CD4-positive, alpha-beta T cell treated with Interleukin-1 beta for 1 hour (primary cell): ENCODE results near the gene TDRD10.
A peak's percentile ranks its signal among the peaks of the same experiment; 100 is the strongest.
"Not testable (repeated sequence)": the region's sequence is repeated elsewhere in the genome, so short reads cannot be mapped to it uniquely, and the experiment has no call there.

Experiments used
- DNase-seq, 2 donors: peaks; one replicate each; pipeline ENCODE4 v3.0.0-alpha.2; 2020 to 2022

The TDRD10 gene

DNA sequence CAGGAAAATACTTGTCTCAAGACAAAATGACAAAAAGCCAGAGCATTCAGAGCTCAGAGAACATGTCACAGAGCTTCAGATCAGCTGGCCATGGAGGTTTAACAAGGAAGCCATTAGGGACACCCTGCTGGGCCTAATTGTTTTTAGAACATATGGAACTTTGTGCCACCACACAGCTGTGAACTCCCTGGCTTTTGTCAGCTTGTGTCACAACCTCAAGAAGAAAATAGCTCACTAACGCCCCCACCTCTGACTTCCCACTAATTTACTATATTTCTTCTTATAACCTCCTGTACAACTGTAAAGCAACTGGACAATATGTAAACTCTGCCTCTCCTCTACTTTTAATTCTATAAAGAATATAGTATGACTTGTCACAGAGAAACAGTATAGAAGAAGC, 21.0 kb upstream of the TDRD10 start:
- DNase-seq, result no peak

DNA sequence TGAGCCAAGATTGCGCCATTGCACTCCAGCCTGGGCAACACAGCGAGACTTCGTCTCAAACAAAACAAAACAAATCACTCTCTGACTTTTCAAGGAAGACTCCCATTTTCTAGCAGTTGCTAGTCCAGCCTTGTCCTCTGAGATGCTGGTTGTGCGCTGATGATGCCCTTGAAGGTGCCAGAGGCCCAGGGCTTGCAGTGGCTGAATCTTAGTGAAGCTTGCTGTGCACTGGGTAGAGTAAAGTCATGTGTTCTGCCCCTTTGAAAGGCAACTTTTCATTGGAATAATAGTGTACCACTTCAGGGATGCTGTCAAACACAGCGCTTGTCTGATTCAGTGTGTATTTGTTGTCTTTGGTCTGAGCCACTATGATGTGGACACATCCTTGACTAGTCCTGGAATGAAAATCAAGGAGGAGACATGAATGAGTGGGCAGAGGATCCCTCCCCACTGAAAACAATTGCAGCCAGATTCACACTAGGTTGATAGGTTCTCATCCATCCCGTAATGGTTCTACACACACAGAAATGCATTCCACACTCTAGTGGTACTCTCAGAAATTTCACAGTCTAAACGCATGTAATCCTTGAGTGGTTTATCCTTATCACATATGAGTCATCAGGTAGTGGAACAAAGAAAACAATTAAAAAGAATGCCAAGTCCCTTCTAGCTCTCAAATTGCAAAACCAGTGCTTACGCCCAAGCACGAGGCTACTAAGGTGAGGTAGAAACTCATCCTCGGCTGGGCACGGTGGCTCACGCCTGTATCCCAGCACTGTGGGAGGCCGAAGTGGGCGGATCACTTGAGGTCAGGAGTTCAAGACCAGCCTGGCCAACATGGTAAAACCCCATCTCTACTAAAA, 17.8 kb upstream of the TDRD10 start:
- no peak for DNase-seq

DNA sequence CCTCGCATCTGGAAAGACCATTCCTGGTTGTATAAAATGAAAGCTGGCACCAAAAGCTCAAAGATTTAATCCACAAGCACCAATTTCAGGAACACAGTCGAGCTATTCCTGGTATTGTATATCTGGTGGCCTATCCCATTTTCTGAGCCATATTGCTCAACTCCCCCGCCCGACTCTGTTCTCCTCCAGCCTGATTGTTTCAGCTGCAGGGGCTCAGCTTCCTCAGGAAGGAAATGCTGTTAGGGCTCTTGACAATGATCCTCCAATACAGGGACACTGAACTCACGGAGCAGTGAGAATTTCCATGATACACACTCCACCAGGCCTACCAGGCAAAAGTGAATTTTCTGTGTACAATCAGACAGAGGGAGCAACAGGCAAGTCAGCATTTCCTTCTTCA, 16.9 kb upstream of the TDRD10 start:
- DNase-seq, result no peak

DNA sequence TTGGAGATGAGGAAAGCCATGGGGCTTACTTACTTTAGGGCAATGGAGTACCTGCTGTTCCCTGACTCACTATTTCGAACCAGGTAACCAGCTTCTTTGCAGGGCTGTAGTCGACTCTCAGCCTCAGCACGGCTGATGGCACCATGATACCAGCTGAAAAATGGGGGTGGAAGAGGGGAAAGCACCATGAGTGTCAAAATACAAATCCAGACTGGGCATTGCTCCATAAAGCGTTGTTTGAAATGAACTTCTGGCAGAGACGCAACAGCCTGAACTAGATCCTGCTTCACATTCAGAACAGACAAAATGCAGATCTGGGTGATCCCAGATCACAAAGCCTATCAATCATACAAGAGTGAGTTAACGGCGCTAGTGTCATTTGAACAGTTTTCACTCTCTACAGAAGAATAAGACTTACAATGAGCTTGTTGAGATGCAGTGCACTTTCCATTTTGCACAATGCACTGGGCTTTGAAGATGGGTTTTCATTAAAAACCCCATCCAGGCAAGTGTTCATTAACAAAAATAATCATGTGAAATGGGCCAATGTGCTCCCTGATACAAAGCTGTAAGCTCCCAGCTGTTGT, 16.0 kb upstream of the TDRD10 start:
- DNase-seq, result no peak

DNA sequence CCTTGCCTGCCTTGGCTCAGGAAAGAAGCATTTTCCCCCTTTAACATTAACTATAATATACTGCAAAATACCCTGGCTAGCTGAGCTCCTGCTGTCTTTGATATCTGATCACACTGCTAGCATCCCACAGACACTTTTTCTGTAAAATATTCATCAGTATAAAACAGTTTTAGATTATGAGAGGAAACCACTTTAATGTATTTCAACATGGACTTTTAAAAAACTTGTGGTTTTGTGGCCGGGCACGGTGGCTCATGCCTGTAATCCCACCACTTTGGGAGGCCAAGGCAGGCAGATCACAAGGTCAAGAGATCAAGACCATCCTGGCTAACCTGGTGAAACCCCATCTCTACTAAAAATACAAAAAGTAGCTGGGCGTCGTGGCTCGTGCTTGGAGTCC, 15.3 kb upstream of the TDRD10 start:
- not testable (repeated sequence) for DNase-seq

DNA sequence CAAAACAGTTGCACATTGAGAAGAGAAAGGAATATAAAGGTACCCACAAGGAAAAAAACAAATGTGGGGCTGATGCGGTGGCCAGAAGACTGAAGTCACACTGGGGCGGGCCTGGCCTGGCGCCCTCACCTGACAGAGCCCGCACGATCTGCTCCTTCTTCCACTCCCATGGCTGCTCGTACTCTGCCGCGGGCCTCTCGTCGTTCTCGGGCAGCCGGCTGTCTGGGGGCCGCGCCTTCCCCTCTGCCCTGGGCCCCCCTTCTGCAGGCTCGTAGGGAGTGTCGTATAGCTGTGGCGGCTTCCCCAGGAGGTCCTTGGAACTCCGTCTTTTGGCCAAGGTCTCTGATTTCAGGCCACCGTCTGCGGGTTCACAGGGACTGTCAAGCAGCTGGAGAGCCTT, 13.1 kb upstream of the TDRD10 start:
- no peak for DNase-seq

DNA sequence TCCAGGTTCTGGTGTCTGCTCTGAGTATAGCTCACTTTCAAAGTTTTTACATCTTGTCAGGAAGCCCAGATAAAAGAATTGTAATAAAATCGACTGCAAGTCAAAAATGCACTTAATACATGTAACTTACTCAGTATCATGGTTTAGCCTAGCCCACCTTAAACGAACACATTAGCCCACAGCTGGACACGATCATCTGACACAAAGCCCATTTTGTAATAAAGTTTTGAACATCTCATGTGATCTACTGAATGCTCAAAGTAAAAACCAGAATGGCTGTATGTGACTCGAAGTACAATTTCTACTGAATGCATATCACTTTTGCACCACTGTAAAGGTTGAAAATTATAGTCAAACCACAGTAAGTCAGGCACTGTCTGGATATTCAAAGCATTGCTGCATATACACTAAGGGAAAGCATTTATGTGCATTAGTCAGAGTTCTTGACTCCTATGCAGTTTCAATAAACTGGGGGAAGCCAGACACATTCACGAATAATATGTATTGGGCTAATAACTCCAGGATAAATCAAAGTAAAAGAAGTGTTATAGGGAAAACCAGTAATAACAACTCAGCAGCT, 12.2 kb upstream of the TDRD10 start:
- DNase-seq, result no peak

DNA sequence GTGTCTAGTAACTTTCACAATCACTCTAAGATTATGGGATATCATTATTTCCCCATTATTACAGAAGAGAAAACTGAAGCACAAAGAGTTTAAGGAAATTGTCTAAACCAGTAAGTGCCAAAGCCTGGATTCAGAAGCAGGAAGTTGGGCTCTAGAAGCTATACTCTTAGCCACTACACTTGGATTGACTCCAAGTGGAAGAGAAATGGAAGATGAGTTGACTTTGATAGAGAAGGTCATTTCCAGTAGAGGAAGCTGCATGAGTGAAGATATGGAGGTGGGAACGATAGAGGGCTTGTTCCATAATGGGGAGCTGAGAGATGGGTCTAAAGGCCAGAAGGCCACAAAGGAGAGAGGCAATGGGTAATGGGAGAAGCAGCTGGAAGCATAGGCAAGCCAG, 11.7 kb upstream of the TDRD10 start:
- no peak for DNase-seq

DNA sequence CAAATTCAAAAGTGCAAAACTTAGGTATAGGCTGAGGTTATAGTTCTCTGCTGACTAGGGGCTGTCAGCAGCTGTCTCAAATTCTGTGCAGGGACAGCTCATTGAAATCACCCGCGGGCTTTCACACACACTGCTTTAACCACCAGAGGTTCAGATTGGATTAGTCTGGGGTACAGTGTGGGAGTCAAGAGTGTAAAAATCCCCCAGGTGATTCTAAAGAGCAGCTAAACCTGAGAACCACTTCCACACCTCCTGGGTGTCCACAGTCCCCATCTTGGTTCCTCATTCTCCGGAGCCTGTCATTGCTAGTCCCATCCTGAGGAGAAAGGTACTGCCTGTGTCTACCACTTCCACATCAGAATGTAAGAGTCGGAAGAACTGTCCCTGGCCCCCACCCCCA, 9.9 kb upstream of the TDRD10 start:
- no peak for DNase-seq

DNA sequence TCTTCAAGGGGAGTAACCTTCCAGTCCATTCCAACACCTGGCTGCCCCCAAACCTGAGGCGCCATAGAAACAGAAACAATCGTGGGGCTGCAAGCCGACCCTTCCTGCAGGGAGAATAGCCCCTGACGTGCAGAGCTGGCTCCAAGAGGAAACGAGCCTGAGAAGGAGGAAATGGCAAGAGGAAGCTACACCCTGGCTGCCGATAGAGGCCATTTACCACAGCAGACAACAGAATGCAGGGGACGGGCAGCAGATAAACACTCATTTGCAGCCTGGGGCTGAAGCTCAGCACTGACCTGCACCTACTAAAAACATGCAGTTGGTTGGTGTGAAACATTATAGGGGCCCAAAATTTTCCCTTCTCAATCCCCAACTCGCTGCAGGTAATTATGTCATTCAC, 8.7 kb upstream of the TDRD10 start:
- DNase-seq, result peak; percentile 24 to 46

DNA sequence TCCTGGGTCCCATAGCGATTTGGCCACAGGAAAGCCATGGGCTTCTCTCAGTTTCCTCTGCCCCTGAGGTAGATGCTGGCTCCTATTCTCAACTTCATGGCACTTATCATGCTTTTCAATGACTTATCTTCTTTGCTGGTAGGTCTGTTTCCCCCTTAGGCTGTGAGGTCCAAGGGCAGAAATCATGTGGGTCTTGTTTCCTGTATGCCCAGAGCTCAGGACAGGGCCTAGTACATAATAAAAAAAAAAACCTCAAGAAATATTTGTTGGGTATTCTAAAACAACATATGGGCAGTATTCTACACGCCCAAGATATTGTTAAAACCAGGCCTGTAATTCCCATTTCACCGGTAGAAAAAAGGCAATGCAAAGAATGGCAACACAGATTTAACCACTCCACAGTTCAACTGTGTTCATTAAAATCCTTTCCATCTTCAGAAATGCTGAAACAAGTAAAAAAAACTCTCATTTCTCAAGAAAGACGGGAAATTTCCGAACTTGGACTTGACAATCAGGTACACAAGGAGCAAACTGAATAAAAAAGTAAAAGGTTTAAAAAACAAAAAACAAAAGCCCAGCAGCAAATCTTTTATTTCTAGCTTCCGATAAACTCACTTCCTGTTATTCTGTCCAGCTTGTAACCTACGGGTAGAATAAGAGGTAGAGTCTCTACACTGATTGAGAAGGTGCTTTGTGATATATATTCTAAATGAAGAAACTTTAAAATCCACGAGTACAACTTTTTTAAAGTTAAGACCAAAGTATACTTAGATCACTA, 6.3 kb upstream of the TDRD10 start:
- DNase-seq, result no peak

DNA sequence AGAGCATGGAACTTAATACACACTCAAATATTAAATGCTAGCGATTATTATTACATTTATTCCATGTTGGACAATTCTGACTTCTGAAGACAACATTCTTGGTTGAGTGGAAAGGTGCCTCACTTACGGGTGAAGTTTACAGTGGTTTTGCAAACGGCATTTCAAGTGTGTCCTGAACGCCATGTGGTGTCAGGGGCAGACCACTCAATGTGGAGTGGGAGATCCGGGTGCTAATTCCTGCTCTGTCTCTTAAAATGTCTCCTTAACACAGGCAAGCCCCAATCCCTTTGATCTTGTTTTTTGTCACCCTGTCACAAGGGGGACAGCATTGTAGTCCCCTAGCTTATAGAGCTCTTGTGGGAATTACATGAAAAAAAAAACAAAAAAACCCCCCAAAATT, 5.6 kb upstream of the TDRD10 start:
- no peak for DNase-seq

DNA sequence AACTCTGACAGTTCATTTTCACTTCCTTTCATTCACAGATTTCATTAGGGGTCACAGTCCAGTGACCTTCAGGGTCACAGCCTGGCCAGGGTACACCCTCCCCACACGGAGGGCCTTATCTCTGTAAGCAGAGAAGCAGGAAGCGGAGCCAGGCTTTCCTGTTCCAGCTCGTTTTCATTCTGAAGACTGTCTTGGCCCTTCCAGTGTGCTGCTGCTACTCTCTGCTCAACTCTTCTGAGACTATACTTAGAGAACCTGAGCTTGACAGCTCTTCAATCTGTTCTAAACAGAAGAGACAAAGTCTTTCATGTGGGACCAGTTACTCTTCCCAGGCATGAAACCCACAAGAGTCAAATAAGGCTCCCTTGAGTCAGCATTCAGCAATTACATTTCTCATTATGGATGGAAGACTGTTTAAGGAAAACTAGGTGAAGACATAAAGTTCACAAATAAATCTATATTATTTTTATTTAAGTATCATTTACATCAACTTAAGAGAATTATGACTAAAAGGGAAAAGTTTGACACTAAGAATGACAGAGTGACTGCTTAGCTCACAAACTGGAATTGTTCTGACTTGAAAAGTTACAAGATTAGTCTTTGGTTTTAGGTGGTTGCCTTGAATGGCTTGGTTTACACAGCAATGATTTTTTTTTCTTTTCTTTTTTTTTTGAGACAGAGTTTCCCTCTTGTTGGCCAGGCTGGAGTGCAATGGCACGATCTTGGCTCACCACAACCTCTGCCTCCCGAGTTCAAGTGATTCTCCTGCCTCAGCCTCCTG, 4.8 kb upstream of the TDRD10 start:
- DNase-seq, result no peak

DNA sequence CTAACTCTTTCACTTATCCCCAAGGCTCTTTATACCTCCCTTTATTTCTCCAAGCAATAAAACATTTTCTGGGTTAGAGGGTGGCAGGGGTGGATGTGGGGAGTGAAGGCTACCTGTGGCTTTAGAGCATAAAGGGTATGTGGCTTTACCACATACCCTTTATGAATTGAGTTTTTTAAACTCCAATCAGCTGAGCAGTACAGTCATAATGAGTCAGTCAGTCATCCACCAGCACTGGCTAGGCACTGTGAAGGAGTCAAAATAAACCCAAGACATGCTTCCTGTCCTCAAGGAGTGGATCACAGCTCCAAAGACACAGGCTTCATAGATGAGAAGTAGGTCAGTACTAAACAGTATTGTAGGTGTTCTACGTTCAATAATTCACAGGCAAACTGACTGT, 2.6 kb upstream of the TDRD10 start:
- DNase-seq, result no peak

DNA sequence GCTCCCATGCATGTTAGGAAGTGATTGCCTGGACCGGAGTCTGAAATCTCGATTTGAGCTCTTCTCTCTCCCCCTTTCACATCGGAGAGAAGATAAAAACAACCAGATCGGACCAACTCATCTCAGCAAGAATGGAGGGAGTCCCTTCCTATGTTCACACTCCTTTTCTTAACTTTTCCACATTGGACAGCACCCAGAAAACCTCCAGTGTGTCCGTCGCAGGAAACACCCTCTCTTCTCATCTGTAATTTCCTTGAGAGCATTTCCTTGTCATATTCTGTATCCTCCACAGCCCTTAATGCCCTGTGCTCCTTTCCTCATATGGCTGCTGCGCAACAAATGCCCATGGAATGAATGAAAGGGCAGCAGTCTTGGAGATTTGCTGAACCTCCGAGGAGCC, 1.5 kb upstream of the TDRD10 start:
- DNase-seq, result no peak

DNA sequence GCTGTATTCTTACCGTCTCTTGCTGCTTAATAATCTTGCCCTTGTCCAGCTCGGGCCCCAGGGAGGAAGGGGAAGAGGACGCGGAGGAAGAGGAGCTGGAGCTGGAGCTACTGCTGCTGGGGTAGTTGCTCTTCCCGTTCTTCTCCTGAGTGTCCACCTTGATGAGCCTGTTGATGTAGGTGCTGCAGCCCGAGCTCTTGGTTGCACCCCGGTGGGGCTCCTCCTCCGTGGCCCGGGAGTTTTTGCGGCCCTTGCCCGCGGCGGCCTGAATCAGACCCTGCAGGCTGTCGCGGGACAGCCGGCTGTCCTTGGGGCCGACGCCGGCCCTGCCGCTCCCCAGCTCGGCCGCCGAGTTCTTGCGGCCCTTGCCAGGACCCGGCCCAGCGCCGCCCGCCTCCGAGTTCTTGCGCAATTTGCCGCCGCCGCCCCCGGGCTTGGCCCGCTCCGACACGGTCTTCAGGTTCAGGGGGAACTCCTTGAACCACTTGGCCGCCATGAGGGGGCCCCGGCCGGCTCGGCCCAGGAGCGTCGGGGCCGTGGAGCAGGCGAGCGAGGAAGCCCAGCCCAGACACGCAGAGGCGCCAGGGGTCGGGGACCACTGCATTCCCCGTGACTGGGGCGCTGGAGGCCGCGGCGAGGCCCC, 475 bp upstream of the TDRD10 start:
- no peak for DNase-seq

DNA sequence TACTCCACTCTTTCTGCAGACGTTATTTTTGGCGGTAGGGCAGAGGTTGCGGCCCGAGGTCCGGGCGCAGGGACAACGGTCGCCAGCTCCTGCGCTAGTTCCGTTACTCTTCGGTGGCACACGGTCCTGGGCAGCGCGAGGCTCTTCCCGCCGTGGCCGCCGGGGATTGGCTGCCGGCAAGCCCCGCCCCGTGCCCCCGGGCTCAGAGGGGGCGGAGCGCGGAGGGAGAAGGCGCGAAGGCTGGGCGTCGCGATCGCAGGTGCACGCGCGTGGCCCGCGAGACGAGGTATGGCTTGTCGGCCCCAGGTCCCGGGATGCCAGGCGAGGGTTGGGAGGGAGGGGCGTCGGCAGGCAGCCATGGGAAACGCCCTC, 711 bp downstream of the TDRD10 start:
- no peak for DNase-seq

DNA sequence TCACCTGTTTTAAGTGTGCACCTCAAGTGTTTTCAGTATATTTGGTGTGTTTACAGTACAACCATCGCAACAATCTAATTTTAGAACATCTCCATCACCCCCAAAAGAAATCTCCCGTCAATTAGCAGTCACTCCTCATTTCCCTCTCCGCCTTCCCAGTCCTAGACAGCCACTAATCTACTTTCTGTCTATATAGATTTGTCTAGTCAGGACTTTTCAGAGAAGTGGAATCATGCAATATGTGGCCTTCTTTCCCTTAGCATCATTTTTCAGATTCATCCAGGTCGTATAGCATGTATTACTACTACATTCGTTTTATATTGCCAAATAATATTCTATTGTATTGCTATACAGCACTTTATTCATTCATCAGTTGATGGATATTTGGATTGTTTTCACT, 1.9 kb downstream of the TDRD10 start:
- DNase-seq, result no peak

DNA sequence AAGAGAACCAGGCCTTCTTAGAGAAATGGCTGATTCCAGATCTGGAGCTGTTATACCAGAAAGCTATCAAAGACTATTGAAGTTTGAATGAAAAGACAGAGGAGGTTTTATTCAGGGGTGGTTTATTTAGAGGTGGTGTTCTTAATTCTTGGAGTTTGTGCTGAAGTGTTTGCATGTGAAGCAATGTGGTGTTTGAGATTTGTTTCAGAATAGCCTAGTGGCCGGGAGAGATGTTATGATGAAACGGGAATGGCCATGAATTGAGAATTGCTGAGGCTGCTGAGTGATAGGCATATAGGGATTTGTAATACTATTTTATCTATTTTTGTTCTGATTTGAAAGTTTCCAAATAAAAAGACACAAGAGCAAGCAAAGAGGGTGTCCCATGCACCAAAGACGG, 10.7 kb downstream of the TDRD10 start:
- no peak for DNase-seq

DNA sequence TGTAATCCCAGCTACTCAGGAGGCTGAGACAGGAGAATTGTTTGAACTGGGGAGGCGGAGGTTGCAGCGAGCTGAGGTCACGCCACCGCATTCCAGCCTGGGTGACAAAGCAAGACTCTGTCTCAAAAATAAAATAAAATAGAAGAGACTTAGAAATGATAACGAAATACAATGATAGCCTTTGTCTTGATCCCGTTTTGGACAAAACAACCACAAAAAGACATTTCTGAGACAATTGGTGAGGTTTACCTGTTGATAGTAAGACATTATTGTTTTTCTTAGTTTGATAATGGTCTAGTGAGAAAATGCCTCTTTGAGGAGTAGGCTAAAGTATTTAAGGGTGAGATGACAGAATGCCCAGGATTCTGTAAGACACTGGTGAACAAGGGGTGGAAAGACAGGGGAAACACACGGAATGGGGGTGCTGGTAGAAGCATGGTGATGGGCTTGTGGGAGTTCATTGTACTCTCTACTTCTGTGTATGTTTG, 12.1 kb downstream of the TDRD10 start:
- no peak for DNase-seq

DNA sequence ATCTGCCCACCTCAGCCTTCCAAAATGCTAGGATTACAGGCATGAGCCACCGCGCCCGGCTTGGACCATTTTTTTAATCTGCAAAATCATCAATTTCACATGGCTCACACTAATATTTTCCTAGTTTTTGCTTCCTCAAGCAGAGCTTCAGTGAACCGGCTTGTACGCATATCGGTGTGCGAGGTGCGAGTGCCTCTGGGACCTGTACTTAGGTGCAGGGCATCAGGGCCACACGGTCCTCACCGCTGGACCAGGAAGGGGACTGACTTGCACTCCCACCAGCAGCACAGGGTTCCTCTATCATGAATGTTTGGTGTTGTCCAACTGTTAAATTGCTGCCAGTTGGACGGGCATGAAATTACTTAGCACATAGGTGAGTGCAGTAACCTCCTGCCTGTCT, 15.6 kb downstream of the TDRD10 start:
- DNase-seq, result no peak

DNA sequence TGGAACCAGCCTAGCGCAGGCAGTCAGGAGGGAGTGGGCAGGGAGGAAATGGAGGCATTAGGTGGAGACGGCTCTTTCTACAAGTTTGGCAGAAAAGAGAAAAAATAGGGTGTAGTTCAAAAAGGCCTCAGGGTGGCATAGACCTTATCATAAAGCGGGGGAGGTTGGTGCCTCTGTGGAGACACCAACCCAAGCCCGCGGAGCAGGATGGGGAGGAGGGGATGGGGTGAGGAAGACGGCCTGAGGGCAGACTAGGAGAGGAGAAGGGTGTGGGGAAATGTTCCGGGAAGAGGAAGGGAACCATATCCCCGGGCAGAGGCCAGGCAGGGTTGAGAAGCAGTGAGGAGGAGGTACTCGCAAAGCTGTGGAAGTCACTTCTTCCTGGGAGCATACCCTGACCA, 17.6 kb downstream of the TDRD10 start:
- no peak for DNase-seq
